Amniotic stem cell (primary cell): ENCODE results near the gene ABHD11.
"Not testable (repeated sequence)": the region's sequence is repeated elsewhere in the genome, so short reads cannot be mapped to it uniquely, and the experiment has no call there.

ENCODE experiments used
- DNase-seq: peaks from one replicate; lab custom pipeline; 2025; lab: John Stamatoyannopoulos, UW

Gene ABHD11, protein sequence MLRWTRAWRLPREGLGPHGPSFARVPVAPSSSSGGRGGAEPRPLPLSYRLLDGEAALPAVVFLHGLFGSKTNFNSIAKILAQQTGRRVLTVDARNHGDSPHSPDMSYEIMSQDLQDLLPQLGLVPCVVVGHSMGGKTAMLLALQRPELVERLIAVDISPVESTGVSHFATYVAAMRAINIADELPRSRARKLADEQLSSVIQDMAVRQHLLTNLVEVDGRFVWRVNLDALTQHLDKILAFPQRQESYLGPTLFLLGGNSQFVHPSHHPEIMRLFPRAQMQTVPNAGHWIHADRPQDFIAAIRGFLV

DNA sequence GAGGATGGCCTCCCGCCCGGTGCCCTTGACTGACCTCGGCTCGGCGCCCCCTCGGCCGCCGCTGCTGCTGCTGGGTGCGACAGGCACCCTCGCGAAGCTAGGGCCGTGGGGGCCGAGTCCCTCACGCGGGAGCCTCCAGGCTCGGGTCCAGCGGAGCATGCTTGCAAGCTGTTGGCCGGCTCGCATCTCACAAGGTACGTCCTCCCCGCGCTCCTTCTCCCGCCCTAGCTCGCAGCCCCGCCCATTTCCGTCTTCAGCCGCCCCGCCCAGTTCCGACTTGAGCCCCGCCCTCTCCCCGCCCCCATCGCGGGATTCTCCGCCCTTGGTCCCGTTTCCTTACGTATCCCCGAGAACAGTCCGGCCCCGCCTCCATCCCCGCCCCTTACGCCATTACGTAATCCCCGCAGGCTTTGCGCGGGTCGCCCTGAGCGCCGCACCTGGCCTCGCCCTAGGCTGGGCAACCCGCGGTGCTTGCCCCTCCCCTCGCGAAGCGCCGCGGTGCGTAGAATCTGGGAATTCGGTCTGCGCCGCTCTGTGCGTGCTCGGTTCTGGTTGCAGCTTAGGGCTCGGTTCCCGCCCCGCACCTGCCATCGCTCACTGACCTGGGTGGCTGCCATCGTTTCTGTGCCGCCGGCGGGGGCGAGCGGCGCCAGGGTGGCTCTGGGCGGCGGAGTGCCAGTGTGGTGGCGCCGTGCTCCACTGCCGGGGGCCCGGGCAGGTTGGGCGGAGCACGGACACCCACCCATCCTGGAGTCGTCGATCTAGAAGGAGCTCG lies at the start of gene ABHD11:
Gene ABHD11, minus strand, starts transcription at position 191 of the 775 bp plus-strand sequence. Its CDS starts 32 bp downstream, at position 159.
- peak; percentile 95 for DNase-seq

DNA sequence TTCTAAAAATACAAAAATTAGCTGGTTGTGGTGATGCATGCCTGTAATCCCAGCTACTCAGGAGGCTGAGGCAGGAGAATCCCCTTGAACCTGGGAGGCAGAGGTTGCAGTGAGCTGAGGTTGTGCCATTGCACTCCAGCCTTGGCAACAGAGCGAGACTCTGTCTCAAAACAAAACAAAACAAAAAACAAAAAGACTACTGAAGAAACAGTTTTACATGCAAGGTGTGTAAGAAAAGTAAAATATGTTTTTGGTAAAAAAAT lies 49.1 kb upstream of the ABHD11 start:
- not testable (repeated sequence) for DNase-seq

DNA sequence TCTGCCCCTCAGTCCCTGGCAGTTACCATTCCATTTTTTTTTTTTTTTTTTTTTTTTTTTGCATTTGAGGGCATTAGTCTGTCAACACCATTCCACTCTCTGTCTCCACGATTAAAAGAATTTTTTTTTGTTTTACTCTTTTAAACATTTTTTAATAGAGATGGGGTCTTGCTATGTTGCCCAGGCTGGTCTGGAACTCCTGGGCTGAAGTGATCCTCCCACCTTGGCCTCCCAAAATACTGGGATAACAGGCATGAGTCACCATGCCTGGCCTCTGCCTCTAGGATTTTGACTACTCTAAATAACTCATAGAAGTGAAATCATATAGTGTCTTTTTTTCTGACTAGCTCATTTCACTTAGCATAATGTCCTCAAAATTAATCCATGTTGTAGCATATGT lies 48.0 kb upstream of the ABHD11 start:
- no peak for DNase-seq

DNA sequence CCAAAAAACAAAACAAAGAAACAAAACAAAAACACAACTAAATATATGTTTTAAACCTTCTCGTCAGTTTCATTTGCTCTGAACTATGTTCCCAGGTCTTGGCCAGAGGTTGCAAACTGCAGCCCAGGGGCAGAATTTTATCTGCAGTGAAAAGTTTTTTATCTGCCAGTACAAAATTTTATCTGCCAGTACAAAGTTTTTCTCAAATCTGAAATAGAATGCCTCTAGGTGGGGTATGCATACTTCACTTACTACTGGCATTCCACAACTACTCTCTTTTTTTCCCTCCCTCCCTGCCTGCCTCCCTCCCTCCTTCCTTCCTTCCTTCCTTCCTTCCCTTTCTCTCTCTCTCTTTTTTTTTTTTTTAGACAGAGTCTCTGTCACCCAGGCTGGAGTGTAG lies 40.9 kb upstream of the ABHD11 start:
- no peak for DNase-seq

DNA sequence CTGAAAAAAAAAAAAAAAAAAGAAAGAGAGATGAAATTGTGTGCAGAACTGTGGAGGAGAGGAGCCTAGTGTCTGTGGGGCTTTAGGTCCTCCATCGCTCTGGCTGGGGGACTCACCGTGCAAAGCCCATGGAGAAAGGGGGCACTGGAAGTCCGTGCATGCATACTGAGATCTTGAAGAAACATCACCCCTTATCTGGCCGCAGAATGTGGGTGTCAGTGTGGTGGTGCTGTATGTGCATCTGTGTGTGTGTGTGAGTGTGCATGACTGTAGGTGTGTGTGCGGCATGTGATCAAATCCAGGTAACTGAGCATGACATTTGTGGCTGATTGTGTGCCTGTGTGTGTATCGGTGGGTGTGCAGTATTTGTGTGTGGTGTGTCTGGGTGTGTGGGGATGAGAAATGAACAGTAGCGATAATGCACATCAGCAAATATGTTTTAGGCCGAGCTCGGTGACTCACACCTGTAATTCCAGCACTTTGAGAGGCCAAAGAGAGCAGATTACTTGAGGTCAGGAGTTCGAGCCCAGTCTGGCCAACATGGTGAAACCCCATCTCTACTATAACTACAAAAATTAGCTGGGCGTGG lies 40.3 kb upstream of the ABHD11 start:
- no peak for DNase-seq

DNA sequence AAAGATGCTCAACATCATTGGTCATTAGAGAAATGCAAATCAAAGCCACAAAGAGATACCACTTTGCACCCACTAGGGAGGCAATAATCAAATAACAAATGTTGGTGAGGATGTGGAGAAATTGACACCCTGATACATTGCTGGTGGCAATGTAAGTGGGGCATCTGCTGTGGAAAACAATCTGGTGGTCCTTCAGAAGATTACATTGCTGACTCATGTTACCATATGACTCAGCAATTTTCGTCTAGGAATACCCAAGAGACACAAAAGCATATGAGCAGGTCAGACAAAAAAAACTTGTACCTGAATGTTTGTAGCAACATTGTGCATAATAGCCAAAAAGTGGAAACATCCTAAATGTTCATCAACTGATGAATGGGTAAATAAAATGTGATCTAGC lies 36.3 kb upstream of the ABHD11 start:
- DNase-seq, result no peak

DNA sequence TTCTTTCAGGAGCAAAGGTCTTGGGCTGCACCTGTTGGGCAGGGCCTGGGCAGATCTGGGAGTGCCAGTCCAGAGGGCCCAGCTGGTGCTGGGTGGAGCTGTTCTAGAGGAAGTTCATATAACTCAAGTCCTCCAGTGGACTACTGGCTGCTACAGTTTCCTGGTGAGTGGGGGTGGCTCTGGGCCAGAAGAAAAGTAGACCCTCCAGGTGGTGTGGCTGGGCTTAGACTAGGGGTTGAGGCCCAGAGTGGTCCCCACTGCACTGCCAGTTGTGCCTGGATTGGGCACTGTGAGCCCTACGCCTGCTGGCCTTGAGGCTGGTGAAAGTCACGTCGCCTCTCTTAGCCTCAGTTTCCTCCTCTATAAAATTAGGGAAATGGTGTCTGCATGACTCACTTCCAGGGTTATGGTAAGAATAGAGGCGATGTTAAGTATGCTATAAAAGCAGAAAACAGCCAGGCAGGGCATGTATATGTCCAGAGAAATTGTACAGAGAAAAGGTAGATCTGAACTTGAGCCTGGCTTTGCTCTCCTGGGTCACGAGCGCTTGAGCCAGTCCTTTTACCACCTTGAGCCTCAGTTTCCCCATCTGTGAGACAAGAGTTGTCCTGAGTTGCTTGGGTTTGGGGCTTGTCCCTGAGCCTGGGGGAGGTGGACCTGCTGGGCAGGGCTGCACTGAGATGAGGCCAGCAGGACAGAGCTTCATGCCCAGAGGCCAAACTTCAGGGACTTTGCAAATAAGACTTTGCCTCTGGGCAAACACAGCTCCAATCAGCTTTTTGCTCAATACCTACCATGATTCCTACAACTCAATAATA lies 35.3 kb upstream of the ABHD11 start:
- no peak for DNase-seq

DNA sequence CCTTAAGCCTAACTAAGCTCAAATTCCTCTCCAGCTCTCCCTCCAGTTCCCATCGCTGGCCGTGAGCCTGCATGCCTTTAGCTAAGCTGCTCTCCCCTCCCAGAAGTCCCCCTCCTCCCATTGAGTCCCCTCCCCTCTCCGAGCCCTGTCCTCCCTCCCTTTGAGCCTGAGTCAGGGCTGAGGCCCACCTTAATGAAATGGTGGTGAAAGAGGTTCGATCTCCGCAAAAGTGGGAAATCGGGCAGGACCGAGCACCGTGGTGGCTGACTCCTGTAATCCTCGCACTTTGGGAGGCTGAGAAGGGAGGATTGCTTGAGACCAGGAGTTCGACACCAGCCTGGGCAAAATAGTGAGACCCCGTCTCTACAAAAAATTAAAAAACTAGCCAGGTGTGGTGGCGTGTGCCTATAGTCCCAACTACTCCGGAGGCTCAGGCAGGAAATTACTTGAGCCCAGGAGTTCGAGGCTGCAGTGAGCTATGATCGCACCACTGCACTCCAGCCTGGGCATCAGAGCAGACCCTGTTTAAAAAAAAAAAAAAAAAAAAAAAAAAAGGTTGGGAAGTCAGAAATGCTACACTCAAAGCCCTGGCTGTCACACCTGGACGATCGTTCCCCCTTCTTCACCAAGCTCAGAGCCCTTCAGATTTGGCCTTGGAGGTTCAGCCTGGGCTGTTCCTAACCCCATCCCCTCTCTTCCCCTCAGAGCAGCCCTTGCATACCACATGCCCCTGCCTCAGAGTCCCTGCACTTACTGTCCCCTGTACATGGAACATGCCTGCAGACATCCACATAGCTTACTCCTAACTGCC lies 32.5 kb upstream of the ABHD11 start:
- no peak for DNase-seq

DNA sequence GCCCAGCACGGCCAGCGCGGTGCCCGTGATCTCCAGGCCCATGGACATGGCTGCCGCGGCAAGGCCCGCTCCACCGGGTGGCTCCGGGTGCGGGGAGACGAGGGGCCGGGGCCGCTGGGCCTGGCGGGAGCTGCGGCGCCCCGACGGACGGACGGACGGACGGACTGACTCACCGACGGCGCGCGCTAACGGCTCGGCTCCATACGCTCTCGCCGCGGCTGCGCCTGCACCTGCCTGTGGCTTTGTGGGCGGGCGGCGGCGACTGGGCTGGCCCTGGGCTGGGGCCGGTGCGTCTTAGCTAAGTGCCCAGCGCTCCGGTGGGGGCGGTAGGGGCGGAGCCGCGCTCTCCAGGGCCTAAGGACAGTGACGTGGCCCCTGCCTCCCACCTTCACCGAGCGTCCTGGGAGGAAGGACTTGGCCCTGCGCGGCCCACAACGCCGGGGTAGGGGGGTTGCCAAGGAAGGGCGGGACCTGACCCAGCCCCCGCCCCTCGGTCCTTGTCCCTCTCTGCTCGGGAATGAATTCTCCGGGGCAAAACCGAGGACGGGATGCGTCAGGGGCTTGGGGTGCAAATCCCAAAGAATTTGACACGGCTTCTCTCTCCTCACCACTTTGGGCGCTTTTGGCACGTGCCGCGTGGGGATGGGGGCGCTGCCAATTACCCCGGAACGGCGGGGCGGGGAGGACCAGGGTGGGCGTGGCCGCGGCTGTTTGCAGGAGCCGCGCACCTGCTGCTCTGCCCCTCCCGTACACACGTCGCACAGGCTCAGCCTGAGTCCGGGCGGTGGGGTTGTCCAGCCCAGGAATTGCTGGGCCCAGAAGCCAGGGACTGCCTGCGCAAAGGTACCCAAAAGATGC lies 31.6 kb upstream of the ABHD11 start, which contains the start of gene CLDN3:
Gene CLDN3, minus strand, starts transcription at position 269 of the 858 bp plus-strand sequence. Its CDS starts 221 bp downstream, at position 48.
- DNase-seq, result no peak

DNA sequence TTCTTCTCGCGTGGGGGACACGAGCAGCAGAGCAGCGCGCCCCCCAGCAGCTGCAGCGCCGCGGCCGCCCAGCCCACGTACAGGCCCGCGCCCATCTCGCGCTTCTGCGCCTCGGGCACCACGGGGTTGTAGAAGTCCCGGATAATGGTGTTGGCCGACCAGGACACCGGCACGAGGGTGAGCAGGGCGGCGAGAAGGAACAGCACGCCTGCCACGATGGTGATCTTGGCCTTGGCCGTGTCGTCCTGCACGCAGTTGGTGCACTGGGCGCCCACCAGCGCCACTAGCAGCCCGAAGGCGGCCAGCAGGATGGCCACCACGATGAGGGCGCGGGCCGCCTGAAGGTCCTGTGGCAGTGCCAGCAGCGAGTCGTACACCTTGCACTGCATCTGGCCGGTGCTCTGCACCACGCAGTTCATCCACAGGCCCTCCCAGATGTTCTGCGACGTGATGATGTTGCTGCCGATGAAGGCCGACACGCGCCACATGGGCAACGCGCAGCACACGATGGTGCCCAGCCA lies 30.9 kb upstream of the ABHD11 start:
- DNase-seq, result no peak

DNA sequence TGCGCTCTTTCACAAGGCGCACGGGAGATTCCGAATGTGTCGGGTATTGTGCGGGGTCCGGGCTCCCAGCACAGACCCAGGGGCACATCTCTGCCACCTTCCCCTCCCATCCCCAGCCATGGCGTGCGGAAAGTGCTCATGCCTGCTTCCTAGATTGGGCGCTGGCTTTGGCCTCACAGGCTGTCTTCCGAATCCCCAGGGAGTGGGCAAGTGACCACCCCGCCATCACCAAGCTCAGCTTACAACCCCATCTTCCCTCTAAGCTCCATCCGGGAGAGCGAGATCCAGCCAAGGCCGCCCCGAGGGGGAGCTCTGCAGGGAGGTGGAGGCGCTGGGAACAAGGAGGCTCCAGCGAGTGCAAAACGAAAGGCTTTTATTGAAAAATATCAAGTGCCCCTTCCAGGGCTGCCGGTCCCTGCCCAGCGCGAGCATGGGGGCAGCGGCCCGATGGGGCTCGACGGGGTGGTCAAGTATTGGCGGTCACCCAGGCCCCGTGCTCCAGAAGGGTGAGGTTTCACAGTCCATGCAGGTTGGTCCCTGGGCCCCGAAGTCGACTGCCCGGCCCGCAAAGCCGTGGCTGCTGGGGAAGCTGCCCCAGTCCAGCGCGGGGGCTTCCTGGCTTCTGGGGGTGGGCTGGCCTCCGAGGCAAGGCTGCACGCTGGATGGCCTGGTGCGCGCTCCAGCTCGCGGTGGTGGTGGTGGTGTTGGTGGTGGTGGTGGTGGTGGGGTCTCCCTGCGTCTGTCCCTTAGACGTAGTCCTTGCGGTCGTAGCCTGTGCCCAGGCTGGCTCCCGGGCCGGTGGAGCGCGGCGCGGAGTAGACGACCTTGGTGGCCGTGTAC lies 30.3 kb upstream of the ABHD11 start:
- DNase-seq, result no peak

DNA sequence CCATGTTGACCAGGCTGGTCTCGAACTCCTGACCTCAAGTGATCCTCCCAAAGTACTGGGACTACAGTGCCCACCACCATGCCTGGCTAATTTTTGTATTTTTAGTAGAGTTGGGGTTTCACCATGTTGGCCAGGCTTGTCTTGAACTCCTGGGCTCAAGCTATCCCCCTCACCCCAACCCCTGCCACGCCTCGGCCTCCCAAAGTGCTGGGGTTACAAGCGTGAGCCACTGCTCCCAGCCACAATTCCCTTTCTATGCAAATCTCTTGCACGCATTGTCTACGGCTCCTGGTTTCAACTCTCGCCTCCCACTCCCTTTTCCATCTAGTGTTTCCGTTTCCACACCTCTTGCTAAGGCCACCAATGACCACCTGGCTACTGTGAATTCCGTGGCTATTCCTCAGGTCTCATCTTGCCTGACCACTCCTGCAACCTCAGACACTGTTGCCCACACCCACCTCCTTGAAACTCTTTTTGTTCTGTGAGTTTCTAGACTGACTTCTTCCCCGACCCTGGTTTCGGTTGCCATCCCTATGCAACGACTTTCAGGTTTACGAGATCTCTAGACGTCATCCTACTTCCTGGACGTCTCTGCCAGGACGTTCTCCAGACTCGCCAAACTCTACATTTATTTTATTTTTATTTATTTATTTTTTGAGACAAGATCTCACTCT lies 28.1 kb upstream of the ABHD11 start:
- DNase-seq, result no peak

DNA sequence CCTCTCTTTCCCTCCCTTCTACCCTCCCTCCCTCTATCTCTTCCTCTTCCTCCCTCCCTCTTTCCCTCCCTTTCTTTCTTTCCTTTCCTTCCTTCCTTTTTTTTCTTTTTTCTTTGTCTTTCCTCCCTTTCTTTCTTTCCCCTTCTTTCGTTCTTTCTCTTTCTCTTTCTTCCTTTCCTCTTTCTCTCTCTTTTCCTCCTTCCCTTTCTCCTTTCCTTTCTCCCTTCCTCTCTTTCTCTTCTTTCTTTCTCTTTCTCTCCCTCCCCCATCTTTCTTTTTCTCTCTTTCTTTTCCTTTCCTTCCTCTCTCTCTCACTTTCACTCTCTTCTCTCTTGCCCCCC lies 24.0 kb upstream of the ABHD11 start:
- DNase-seq, result no peak

DNA sequence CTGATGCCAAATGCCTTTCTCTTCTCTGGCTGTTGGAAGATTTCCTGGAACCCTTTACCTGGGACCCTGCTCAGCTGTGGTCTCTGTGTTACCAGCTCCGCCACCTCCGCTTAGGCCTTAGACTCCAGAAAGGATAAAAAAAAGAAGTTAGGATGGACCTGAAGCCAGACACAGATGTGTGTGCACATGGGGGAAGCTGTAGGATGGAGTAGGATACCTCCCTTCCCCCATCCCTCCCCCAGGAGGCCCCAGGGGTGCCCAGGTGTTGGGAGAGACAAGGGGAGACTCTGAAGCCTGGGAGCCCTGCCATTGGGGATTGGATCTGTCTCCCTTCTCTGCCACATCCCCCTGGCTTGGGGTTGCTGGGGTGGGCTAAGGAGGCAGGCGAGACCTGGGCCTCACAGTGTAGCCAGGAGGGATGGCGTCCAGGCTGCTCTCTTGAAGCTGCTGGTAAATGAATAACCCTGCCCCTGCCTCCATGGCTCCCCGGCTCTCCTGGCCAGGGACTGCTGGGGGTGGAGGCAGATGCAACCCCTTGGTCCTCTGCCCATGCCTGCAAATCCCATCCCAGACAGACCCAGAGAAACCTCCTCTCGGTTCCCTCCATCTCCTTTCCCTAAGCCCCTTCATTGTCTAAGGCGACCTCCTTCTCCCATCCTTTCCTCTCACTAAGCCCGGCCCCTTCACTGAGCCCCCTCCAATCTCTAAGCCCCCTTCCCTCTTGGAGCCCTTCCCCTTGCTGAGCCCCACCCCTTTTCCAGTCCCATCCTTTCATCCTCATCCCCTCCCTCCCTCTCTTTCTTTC lies 23.5 kb upstream of the ABHD11 start:
- DNase-seq, result no peak

DNA sequence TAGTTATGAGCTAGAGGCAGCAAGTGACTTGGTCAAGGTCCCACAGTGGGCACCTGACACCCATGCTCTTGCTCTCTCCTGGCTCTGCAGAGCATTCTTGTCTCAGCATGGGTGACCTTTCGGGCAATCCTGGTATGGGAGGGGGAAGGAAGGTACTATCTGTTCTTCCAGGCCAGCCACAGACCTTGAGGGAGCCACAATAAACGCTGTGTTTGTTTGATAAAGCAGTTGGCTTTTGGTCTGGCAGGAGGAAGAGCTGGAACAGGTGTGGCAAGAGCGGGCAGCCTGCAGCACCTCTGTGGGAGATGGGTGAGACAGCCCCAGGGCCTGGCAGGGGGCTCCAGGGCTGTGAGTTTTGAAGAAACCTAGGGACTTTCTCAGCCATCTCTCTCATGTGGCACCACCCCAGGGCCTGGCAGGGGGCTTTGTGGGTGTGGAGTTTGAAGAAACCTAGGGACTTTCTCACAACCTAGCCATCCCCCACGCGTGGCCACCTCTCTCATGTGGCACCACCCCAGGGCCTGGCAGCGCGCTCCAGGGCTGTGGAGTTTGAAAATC lies 20.1 kb upstream of the ABHD11 start:
- DNase-seq, result no peak

DNA sequence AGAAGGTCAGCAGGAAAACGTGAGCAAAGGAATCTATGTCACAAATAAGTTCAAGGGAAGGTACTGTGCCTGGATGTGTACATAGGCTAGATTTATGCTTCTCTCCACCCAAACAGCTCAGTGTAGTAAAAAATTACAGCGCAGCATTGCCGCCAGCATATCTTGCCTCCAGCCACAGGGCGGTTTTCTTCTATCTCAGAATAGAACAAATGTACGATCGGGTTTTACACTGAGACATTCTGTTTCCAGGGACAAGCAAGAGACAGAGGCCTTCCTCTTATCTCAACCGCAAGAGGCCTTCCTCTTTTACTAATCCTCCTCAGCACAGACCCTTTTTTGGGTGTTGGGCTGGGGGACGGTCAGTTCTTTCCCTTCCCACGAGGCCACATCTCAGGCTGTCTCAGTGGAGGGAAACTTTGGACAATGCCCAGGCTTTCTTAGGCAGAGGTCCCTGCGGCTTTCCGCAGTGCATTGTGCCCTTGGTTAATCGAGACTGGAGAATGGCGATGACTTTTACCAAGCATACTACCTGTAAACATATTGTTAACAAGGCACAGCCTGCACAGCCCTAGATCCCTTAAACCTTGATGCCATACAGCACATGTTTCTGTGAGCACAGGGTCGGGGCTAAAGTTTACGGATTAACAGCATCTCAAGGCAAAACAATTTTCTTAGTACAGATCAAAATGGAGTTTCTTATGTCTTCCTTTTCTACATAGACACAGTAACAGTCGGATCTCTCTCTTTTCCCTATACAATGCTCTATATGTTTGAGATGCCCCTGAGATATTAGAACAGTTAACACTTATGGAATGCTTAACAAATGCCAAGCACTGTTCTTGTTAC lies 11.6 kb upstream of the ABHD11 start:
- DNase-seq, result no peak

DNA sequence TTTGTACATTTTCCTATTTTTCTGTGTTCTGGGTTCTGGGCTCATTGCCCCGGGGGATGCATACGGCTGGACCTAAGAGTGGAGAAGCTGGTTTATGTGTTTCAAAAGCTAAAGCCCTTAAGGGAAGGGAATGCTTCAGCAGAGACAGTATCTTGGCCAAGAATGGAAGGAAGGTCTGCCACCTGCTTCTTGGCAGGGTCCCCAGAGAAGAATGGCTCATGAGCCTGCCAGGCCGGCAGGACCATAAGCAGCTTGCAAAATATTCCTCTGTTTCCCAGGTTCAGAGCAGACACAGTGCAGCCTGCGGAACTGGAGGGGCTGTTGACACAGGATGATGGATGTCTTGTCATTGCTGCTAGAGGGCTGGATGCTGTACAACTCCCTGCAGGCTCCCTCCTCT lies 7.8 kb upstream of the ABHD11 start:
- DNase-seq, result no peak
